ENCODE results near the gene DLGAP4.

- TF ChIP-seq, protein P1, sequence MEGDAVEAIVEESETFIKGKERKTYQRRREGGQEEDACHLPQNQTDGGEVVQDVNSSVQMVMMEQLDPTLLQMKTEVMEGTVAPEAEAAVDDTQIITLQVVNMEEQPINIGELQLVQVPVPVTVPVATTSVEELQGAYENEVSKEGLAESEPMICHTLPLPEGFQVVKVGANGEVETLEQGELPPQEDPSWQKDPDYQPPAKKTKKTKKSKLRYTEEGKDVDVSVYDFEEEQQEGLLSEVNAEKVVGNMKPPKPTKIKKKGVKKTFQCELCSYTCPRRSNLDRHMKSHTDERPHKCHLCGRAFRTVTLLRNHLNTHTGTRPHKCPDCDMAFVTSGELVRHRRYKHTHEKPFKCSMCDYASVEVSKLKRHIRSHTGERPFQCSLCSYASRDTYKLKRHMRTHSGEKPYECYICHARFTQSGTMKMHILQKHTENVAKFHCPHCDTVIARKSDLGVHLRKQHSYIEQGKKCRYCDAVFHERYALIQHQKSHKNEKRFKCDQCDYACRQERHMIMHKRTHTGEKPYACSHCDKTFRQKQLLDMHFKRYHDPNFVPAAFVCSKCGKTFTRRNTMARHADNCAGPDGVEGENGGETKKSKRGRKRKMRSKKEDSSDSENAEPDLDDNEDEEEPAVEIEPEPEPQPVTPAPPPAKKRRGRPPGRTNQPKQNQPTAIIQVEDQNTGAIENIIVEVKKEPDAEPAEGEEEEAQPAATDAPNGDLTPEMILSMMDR (IDR thresholded peaks at IDR 0.05), result no peak
- no peak for TF ChIP-seq POLR2A (IDR thresholded peaks at IDR 0.05)
These were observed 102.1 kb downstream of the DLGAP4 start for GRCh38 chr20:36408219-36408618.

Measured in body of pancreas (tissue), 4 donors.